ENCODE measurements around the gene CUBN. TPM values are rescaled to one million over a fixed set of nuclear protein-coding genes. Genes with fewer than 3 reads are reported as not detected.

Gene CUBN
- 1.0 and 2.2 TPM in 2 replicates for total RNA-seq (ENCODE audit: low replicate concordance)
- long read RNA-seq, partial matches to known transcripts, result 2 of 6 reads
- long read RNA-seq, other reads (novel, unspliced or antisense), result 4 of 6 reads

DNA sequence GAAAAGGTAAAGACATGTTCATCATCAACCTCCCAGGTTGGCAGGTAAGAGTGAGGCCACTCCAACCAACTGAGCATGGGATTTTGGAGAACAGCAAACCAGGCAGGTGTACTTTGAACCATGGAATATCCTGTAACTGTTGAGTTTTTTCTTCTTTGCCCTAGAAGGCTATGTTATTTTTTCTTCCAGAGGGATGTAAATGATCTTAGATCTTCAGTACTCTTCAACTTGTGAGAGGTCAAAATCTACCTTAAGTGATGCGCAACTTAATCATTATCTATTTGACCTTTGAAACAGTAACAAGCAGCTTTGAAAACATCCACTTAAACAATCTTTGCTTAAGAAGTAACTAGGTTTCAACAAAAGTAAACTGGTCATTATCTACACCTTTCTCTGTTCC, at the start of gene CUBN:
TSS of gene CUBN (minus strand) at position 71 of the 400 bp plus-strand sequence. CDS start at position 25, 46 bp downstream.
- DNase-seq (ENCODE audit: extremely low spot score, unreplicated experiment), result no peak
- H3K4me1 Mint-ChIP-seq (ENCODE audit: unreplicated experiment), result peaks cover 30% of the 10 kb centered on the region
- H3K27me3 Mint-ChIP-seq, result no peaks in the 10 kb centered on the region
- TF ChIP-seq CTCF (conservative IDR thresholded peaks at IDR 0.05), result no peak
- H3K27ac Mint-ChIP-seq, result no peak within 1 kb of the TSS
- peaks cover 5% of the 10 kb centered on the region for H3K9me3 Mint-ChIP-seq
- H3K36me3 Mint-ChIP-seq, result no peaks in the 10 kb centered on the region
- H3K4me3 Mint-ChIP-seq, result no peak within 1 kb of the TSS

- TF ChIP-seq CTCF (conservative IDR thresholded peaks at IDR 0.05), result no peak
- Mint-ChIP-seq H3K27me3 (no peaks in the 10 kb centered on the region), H3K9me3 (no peaks in the 10 kb centered on the region), H3K36me3 (no peaks in the 10 kb centered on the region), H3K4me1 (ENCODE audit: unreplicated experiment) (peaks cover 36% of the 10 kb centered on the region), H3K27ac (no peak overlapping the region), H3K4me3 (no peak overlapping the region)
- DNase-seq (ENCODE audit: extremely low spot score, unreplicated experiment), result no peak
Observed at GRCh38 chr10:17179002-17179401, 49.4 kb upstream of the CUBN start.

GRCh38 chr10:17178006-17178405, 48.4 kb upstream of the CUBN start:
- Mint-ChIP-seq H3K4me3 (no peak overlapping the region), H3K27ac (no peak overlapping the region), H3K4me1 (ENCODE audit: unreplicated experiment) (peaks cover 36% of the 10 kb centered on the region), H3K36me3 (peaks cover 4% of the 10 kb centered on the region), H3K27me3 (no peaks in the 10 kb centered on the region), H3K9me3 (no peaks in the 10 kb centered on the region)
- DNase-seq (ENCODE audit: extremely low spot score, unreplicated experiment), result no peak
- TF ChIP-seq CTCF (conservative IDR thresholded peaks at IDR 0.05), result no peak

DNA sequence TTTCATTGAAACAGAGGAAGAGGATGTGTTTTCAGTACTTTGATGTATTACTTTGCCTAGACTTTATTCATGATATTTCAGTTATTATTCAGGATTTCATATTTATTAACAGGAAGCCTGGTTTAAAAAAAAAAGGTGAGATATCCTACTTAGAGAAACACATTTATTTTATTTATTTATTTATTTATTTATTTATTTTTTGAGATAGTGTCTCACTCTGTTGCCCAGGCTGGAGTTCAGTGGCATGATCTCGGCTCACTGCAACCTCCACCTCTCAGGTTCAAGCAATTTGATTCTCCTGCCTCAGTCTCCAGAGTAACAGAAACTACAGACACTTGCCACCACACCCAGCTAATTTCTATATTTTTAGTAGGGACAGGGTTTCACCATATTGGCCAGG, 47.4 kb upstream of the CUBN start:
- Mint-ChIP-seq H3K27ac (no peak overlapping the region), H3K27me3 (no peaks in the 10 kb centered on the region), H3K4me3 (no peak overlapping the region), H3K36me3 (peaks cover 4% of the 10 kb centered on the region), H3K9me3 (no peaks in the 10 kb centered on the region), H3K4me1 (ENCODE audit: unreplicated experiment) (peaks cover 35% of the 10 kb centered on the region)
- no peak for TF ChIP-seq CTCF (conservative IDR thresholded peaks at IDR 0.05)
- no peak for DNase-seq (ENCODE audit: extremely low spot score, unreplicated experiment)

- no peak for TF ChIP-seq CTCF (conservative IDR thresholded peaks at IDR 0.05)
- Mint-ChIP-seq H3K27me3 (no peaks in the 10 kb centered on the region), H3K9me3 (no peaks in the 10 kb centered on the region), H3K4me1 (ENCODE audit: unreplicated experiment) (peaks cover 29% of the 10 kb centered on the region), H3K27ac (no peak overlapping the region), H3K36me3 (peaks cover 4% of the 10 kb centered on the region), H3K4me3 (no peak overlapping the region)
- no peak for DNase-seq (ENCODE audit: extremely low spot score, unreplicated experiment)
Observed at GRCh38 chr10:17176091-17176490, 46.5 kb upstream of the CUBN start.

GRCh38 chr10:17175551-17175950, 45.9 kb upstream of the CUBN start:
- peaks cover 4% of the 10 kb centered on the region for H3K36me3 Mint-ChIP-seq

More at GRCh38 chr10:17175551-17175950, 45.9 kb upstream of the CUBN start:
- H3K27ac Mint-ChIP-seq, result no peak overlapping the region
- no peaks in the 10 kb centered on the region for H3K27me3 Mint-ChIP-seq
- H3K4me3 Mint-ChIP-seq, result no peak overlapping the region
- TF ChIP-seq CTCF (conservative IDR thresholded peaks at IDR 0.05), result no peak
- H3K9me3 Mint-ChIP-seq, result no peaks in the 10 kb centered on the region
- DNase-seq (ENCODE audit: extremely low spot score, unreplicated experiment), result no peak
- H3K4me1 Mint-ChIP-seq (ENCODE audit: unreplicated experiment), result peaks cover 23% of the 10 kb centered on the region
